ENCODE data around the gene CD109.

The CD109 gene

DNA sequence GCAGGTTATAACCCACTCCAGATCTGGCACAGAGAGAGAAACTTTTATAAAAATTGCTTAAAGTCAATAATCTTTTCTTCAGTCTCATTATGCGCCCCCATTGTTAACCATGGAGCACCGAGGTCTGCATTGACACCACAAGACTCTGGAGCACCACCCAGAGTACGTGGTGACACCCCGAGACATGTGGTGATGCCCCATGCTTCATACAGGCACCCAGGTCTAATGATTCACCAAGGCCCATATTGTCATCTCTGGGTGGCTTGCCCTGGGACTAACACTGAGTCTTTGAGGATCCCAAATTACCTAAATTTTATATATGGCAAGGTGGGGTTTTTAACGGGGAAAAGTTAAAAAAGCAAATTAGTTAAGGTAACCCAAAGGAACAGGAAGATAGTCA lies 31.1 kb downstream of the CD109 start:
- DNase-seq (ENCODE audit: low read depth) = no peak

DNA sequence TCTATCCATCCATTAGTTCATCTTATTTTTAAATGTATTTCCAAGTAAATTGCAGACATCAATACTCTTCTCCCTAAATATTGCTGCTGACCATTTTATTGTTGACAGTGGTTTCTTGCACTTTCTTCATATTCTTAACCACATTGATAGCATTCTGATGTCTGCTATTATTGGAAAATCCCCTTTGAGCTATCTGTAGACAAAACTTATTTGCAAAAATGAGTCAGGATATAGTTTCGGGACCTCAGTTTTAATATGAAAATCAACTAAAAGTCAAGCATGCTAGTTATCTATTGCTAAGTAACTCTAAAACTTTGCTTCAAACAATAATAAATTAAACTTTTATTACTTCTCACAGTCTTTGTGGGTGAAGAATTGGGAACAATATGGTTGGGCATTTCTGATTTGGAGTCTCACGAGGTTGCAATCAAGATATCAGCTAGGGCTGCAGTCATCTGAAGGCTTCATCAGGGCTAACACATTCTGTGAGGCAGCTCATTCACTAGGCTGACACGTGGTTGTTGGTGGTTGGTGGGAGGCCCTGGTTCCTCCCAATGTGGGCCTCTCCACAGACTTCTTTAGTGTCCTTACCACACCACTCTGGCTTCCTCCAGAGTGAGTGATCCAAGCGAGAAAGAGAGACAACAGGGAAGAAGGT lies 32.7 kb downstream of the CD109 start:
- no peak for DNase-seq (ENCODE audit: low read depth)

DNA sequence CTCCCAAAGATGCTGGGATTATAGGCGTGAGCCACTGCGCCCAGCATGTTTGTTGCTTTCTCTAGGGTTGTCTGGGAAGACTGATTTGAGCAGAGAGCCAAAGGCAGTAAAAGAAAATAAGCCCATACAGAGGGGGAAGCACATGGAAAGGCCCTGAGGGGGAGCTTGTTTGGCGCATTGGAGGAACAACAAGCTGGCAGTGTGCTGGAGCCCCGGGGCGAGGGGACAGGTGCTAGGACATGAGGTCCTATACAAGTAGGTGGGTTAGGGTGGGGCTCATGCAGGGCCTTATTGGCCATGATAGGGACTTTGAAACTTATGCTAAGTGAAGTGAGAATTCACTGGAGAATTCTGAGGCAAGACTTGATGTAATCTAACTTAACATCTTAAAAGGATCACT lies 35.3 kb downstream of the CD109 start:
- no peak for DNase-seq (ENCODE audit: low read depth)

DNA sequence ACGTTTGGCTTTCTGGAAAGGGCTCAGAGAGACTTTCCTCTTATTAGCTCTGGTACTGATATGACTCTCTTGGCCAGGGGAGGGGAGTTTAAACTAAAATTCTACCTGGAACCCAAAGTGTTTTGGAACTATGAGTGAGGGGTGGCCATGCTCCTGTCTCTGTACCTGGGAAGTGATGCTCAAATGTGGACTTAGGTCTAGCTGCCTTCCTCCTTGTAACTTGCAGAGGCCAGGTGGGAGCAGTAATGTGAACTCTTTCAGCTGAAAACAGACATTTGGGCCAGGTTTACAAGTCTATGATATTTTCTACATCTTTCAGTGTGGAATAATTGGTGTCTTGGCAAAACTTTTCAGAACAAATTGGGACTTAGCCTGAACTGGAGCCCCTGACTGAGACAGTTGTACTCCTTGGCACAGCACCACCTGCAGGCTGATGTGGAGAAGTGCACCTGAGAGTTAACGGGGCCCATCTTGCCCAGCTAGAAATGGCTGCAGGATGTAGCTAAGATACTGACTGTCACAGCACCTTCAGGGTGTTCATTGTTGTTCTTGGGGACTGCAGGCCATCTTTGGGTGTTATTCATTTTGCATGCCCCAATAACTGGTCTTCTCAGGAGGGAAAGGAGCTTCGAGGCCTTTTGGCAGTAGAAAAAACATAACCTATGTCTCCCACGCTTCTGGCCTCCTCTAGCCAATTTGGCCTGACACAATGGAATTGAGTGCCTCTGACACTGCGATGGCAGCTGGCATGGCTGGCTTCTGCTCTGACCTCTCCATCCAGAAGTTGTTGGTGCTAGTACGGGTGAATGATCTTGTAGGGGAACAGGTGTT lies 37.1 kb downstream of the CD109 start:
- DNase-seq (ENCODE audit: low read depth) = peak; percentile 81

DNA sequence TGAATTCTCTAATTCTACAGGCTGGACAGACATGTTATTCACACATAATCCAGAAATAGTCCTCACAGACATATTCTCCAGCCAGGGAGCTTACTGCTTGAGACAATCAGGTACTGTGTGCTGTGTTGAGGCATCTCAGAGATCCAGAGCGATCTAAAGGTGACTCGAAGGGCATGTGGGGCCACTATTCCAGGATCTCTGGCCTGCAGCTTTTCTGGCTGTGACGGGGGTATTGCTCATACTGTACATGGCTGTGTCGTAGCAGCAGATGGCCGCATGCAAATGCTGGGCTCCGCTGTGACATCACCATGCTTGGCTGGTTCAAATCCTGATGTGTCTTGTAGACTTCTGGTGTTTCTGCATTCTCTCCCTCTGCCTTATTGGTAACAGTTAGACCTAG lies 37.8 kb downstream of the CD109 start:
- DNase-seq (ENCODE audit: low read depth) = peak; percentile 74

DNA sequence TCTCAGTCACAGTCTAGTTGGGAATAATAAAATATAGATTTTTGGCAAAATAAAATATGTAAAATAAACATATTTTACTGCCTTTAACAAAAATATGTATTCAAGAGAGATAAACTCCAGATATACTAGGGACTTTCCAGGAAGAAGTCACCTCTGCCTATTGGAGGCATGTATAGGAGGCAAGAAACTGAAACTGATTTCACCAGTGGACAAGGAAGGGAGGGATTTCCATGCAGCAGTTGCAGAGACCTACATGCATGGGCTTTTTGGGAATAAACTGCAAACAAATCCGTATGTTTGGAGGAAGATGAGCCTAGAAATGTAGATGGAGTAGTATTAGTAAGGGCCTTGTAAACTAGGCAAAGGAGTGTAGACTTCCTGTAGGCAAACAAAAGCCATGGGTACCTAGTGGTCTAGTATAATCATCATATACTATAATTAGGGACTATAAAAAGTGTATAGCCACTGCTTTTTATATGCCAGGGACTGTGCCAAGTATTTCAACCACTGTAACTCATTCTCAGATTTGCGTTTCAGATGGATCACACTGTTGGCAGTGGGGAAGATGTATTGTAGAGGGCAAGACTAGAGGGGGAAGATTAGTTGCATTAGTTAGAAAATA lies 38.9 kb downstream of the CD109 start:
- DNase-seq (ENCODE audit: low read depth) = no peak

DNA sequence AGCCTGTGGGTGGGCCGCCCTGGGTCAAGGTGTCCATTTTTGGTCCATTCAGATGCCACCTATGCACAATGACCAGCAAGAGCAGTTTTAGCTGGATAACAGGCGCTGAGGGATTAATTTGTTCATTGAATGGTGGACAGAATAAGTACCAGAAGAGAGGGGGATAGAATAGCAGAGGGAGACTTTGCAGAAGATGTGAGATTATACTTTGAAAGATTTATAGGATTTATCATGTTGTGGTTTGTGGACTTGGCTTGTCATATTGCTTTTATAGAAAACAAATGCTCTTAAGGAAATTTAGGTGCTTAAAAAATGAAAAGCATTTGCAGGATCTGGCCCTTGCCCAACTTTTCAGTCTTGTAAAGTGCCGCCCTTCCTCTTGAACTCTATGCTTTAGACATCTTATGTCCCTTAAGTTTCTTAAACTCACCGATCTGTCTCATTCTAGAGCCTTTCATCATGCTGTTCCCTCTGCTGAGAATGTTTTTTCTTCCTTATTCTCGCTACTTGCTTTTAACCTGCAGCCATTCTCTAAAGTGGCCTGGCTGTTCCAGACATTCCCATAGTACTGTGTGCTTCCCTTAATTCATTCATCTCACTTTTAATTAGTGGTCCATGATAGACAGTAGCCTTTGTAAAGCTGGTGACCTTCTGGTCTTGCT lies 42.5 kb downstream of the CD109 start:
- no peak for DNase-seq (ENCODE audit: low read depth)

DNA sequence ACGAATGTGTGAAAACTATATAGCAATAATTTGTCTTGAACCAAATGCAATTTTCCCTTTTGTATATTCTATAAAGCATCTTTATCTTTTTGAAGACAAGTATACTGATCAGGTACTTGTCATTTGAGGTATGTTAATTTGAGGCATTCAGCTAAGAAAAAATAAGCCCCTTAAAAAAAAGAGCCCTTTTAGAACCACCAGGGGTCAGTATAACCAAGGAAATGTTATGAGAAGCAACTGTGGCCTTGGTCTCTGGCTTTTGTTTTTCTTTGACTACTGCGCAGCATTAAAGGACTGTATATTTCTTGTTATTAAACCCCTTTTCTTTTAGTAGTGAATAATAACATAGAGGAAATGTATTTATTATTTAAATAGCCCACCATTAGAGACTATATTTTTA lies 43.1 kb downstream of the CD109 start:
- peak; percentile 77 for DNase-seq (ENCODE audit: low read depth)

DNA sequence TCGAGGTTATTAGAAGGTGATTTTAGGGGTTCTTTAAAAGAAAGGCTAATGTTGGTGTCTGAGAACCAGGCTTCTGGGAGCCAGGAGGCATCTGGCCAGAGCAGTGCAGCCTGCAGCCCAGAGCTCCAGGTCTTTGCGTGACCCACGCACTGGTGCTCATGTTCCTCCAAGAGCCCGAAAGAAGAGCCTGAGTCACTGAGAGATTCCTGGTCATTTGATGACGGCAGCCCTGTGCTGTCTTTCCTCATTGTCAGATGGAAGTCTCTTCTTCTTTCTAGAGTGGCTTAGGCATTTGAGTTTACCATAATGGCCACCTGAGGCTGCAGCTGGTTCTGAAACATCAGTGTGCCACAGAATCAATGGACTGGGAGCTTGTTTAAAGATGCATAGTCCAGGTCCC lies 46.4 kb downstream of the CD109 start:
- no peak for DNase-seq (ENCODE audit: low read depth)

DNA sequence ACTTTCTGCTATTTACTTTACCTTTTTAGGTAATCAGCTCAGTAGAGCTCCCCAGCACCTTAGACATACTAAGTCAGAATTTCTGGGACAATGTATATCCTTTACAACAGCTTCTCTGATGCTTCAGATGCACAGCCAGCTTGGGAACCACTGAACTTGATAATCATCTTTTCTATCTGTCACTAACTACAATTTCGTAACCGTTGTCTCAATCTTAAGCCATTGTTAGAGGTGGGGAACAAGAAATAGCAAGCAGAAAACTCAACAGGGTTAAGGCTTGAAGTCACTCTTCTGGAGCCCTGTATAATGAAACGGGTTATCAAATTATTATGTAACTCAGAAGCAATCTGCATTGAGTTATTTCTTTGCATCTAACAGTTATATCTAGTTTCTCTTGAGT lies 47.1 kb downstream of the CD109 start:
- DNase-seq (ENCODE audit: low read depth) = no peak

DNA sequence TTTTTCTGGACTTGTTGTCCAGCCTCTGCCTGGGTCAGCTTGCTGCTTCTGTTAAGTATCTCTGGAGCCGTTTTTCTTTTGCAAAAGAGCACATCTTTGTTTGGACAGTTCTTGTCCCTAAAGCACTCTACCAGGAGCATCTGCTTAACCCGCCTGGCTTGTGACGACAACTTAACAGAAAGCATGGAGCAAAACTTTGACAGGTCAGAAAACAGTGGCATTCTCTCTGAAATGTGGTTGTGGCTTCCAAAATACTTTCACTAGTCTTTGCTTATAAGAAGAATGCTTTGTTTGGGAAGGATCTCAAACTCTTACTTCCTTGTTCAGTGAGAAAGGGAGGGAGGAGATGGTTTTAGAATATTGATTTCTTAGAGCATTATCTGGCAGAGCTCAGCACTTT lies 47.6 kb downstream of the CD109 start:
- DNase-seq (ENCODE audit: low read depth) = no peak

DNA sequence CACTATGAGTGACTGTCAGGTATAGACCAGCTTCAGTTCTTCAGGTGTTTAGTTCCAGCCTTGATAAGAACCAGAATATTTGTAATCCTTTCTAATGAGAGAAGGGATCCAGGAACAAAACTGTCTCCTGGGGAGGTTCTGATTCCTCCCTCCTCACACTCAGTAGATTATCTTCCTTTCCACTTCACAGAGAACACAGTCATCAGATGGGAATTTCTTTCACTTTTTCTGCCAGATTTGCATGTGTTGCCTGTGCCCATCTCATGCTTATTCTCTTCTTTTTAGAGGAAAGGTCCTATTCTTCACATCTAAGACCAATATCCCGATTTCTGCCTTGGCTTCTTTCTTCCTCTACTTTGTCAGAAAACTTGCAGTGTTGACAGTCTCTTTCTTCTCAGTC lies 50.8 kb downstream of the CD109 start:
- peak; percentile 33 for DNase-seq (ENCODE audit: low read depth)

DNA sequence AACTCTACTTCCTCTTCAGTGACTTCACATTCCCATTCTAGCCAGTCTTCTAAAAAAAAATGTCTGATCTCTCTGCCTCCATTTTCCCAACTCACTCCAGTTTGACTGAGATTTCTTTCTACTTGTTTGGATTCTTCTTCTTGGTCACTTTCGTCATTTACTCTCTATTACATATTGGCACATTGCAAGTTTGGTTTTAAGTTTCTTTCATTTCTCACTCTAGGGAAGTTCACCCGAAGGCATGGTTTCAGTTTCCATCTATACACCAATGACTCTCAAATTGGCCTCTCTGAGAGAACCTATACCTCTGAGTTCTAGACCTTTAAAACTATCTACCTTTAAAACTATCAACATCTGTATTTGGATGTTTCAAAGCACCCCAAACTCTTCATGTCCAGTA lies 51.3 kb downstream of the CD109 start:
- no peak for DNase-seq (ENCODE audit: low read depth)

DNA sequence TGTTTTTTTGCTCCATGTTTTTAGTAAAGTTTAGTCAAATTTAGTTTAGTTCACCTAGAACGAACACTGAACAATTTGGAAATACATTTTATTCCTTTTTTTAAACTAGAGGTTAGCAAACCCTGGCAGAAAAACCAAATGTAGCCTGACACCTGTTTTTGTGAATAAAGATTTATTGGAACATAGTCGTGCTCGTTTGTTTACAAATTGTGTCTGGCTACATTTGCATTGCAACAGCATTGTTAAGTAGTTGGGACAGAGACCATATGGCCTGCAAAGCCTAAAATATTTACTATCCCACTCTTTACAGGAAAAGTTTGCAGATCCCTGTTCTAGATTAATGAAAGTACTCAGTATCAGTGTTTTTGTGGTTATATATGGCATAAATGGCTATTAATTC lies 56.9 kb downstream of the CD109 start:
- no peak for DNase-seq (ENCODE audit: low read depth)

DNA sequence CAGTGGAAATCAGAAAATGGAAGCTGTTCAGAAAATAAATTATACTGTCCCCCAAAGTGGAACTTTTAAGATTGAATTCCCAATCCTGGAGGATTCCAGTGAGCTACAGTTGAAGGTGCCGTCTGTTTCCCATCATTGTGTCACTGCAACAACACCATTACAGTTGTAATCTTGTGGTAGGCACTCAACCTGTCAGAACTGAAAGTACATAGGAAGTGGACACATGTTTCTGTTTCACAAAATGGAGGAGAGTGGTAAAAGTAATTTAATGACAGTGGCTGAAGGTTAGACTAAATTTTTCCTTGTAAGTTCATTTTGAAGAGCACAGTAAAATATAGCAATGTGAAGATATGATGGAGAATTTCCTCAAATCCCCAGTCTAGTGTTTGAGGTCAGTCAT lies 70.0 kb downstream of the CD109 start:
- no peak for DNase-seq (ENCODE audit: low read depth)

DNA sequence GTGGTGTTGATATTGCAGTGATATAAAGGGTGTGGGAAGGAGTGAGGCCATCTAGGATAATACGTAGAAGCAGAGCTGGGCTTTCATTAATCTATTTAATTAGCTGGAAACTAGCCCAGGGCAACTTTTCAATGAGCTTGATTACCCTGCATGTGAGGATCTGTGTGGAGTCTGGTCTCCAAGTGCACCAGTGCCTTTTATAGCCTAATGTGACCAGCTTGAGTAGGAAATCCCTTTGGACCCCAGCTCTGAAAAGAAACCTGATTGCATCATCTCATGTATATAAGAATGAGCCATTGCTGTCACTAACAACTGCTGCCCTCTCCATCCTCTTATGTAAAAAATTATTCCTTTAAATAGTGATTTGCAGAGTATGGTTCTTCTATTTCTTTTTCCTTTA lies 72.6 kb downstream of the CD109 start:
- DNase-seq (ENCODE audit: low read depth) = no peak

DNA sequence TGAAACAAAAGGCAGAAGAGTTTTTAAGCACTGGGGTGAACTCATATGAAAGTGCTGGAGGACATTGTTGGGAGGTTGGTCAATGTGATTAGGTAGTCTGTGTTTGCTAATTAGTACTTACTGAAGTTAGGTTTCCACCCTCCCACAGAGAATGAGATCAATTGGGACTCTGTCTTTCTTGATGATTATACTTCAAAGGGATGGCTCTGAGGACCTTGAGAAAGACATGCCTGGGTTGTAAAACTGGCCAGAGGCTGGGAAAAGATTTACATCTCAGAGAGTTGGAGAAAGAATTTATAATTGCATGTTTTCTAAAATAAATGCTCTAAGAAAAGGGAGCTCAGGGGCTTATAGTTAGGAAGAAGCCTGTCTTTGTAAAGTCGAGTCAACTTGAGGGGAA lies 74.0 kb downstream of the CD109 start:
- no peak for DNase-seq (ENCODE audit: low read depth)

DNA sequence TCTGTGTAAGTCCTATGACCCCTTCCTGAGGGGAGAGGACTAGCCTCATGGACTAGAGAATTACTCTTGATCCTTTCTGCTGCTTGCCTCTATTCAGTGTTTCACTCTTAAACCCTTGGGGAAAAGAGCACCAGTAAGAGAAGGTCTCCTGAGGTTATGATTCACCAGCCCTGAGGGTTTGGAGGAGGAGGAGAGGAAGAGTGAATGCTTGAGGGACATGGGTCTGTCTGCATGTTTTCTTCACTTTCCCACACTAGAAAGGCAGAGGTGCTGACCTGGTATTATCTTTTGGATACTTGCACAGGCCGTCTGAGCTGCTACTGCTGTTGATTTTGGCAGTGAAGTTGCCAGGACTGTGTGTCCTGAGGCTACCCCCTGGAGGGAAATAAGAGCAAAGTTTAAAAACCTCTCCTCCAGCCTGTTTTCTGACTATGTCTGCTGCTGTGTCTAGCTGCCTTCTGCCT lies 78.3 kb downstream of the CD109 start:
- DNase-seq (ENCODE audit: low read depth) = peak; percentile 94

DNA sequence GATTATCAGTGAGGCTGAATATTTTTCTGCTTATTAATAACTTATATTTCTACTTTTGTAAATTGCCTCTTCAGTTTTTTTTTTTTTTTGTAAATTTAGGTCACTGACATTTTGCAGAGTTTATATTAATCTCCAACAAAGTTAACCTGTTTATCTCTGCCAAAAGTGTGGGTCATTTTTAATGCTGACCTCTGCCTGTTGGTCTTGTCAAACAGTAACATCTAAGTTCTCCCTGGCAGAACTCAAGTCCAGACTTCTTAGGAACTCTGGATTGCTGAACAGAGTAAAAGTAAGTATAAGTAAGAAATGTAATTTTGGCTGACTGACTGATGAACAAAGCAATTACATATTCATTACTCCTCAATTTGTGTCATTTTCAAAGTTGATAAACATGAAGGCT lies 83.9 kb downstream of the CD109 start:
- no peak for DNase-seq (ENCODE audit: low read depth)

DNA sequence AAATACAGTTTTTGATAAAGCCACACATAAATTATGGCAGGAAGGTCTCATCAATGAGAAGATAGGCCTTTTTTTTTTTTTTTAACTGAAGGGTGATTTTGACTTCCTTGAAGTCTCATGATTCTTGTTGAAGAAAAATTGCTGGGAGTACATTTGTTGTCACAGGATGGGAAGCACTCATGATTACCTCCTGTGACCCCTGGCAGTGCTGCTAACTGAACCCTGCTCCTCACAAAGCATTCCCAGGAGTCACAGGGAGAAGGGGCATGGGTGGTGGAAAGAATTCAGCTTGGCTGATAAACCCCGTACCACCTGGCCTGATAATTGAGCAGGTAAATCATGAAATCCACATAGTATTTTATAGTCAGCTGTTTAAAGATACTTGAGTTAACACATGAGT lies 86.9 kb downstream of the CD109 start:
- no peak for DNase-seq (ENCODE audit: low read depth)

DNA sequence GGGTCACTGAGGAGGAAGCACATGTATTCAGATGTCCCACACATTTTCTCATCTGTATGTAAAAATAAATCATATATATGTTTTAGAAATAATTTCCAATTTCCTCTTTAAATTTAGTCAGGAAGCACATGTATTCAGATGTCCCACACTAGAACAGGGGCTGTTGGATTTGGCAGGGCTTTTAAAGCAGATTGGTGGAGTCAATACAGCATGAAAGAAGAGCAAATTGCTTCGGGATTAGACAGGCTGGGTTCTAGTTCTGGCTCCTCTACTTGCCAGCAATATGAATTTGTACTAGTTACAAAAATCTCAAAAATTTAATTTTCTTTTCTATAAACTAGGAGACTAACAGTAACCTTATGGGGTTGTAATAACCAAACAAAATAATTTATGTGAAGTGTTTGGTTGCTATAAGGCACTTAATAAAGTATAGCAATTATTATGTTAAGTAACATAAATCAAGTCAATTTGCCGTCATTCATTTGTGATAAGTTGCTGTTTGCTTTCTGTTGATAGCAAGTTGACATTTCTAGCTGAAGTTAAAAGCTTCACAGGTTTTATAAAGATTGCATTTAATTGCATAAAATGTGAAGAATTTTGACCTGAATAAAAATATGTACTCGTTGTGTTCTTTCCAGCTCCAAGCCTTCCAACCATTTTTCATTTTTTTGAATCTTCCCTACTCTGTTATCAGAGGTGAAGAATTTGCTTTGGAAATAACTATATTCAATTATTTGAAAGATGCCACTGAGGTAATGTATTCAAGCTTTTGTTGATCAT lies 88.9 kb downstream of the CD109 start:
- no peak for DNase-seq (ENCODE audit: low read depth)

DNA sequence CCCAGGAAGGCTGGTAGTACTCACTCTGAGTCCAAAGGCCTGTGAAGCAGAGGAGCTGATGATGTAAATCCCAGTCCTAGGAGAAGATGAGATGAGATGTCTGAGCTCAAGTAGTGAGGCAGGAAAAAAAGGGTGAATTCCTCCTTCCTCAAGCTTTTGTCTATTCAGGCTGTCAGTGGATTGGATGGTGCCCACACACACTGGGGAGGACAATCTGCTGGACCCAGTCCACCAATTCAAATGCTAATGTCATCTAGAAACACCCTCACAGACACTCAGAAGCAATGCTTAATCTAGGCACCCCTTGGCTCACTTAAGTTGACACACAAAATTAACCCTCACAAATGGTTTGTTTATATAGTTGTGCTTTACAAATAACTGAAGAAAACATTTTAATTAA lies 94.6 kb downstream of the CD109 start:
- no peak for DNase-seq (ENCODE audit: low read depth)
